Astrocyte (in vitro differentiated cells and primary cell): ENCODE results near the gene ERC1. TPM values are rescaled to one million over a fixed set of nuclear protein-coding genes. Genes with fewer than 3 reads are reported as not detected.

ENCODE experiments used
- DNase-seq: peaks from one replicate; pipeline ENCODE4 v3.0.0-alpha.2; 2010; ENCODE audit warnings: low read depth
- FAIRE-seq: peaks from 2 replicates; lab custom pipeline; 2011; peaks lifted over from hg19 to GRCh38; lab: Jason Lieb, UNC
- H2AFZ ChIP-seq: 2 replicates; pipeline ENCODE4 v1.6.0; 2012; ENCODE audit warnings: low read depth, low read length, inconsistent platforms
- H3K27ac ChIP-seq: 2 replicates; pipeline ENCODE4 v1.5.1; 2011; ENCODE audit warnings: low read depth, low read length, inconsistent platforms
- H3K27me3 ChIP-seq: 2 replicates; pipeline ENCODE4 v1.6.0; 2011; ENCODE audit warnings: low read length, inconsistent platforms; ENCODE audit not compliant: insufficient read depth
- H3K36me3 ChIP-seq: 2 replicates; pipeline ENCODE4 v1.5.1; 2011; ENCODE audit warnings: low read length, inconsistent platforms; ENCODE audit not compliant: insufficient read depth
- H3K4me1 ChIP-seq: 2 replicates; pipeline ENCODE4 v1.5.1; 2011; ENCODE audit warnings: low read length, inconsistent platforms; ENCODE audit not compliant: insufficient read depth
- H3K4me2 ChIP-seq: 2 replicates; pipeline ENCODE4 v1.6.0; 2012; ENCODE audit warnings: low read length, inconsistent platforms
- H3K4me3 ChIP-seq: 2 replicates; pipeline ENCODE4 v1.5.1; 2011; ENCODE audit warnings: low read depth, mild to moderate bottlenecking, low read length, inconsistent platforms; ENCODE audit not compliant: insufficient read depth
- H3K79me2 ChIP-seq: 2 replicates; pipeline ENCODE4 v1.6.0; 2012; ENCODE audit warnings: mild to moderate bottlenecking, low read length, inconsistent platforms; ENCODE audit not compliant: insufficient read depth
- H3K9ac ChIP-seq: 2 replicates; pipeline ENCODE4 v1.6.0; 2012; ENCODE audit warnings: mild to moderate bottlenecking, low read length, inconsistent platforms
- H3K9me3 ChIP-seq: 2 replicates; pipeline ENCODE4 v1.5.1; 2012; ENCODE audit warnings: low read depth, mild to moderate bottlenecking, low read length, inconsistent platforms; ENCODE audit not compliant: insufficient read depth
- H4K20me1 ChIP-seq: 2 replicates; pipeline ENCODE4 v1.6.0; 2012; ENCODE audit warnings: low read length, inconsistent platforms; ENCODE audit not compliant: insufficient read depth
- H3K27ac Mint-ChIP-seq: one replicate; pipeline ENCODE4 v1.8.0; 2021; ENCODE audit warnings: mild to moderate bottlenecking, mixed read lengths; ENCODE audit not compliant: unreplicated experiment
- H3K27me3 Mint-ChIP-seq: one replicate; pipeline ENCODE4 v1.8.0; 2021; ENCODE audit warnings: low read depth, mixed read lengths; ENCODE audit not compliant: unreplicated experiment
- H3K36me3 Mint-ChIP-seq: one replicate; pipeline ENCODE4 v1.8.0; 2021; ENCODE audit warnings: low read depth, mixed read lengths; ENCODE audit not compliant: unreplicated experiment
- H3K4me1 Mint-ChIP-seq: one replicate; pipeline ENCODE4 v1.8.0; 2021; ENCODE audit warnings: low read depth, mixed read lengths; ENCODE audit not compliant: unreplicated experiment
- H3K4me3 Mint-ChIP-seq: one replicate; pipeline ENCODE4 v1.8.0; 2021; ENCODE audit warnings: mild to moderate bottlenecking, moderate library complexity, mixed read lengths; ENCODE audit not compliant: unreplicated experiment
- H3K9me3 Mint-ChIP-seq: one replicate; pipeline ENCODE4 v1.8.0; 2021; ENCODE audit warnings: mild to moderate bottlenecking, mixed read lengths; ENCODE audit not compliant: unreplicated experiment
- EZH2 ChIP-seq: IDR thresholded peaks from 2 replicates; pipeline ENCODE4 v1.6.1; 2012; ENCODE audit warnings: mild to moderate bottlenecking, low read length, inconsistent platforms; ENCODE audit not compliant: insufficient read depth
- total RNA-seq: library from RNA; stranded (reverse); gene quantifications from 2 replicates; pipeline ENCODE4 v1.2.1, GENCODE V29; 2021
- TF ChIP-seq, protein P1 (sequence below): IDR thresholded peaks from 2 replicates; pipeline ENCODE4 v1.5.1; 2011; ENCODE audit warnings: low read depth, mild to moderate bottlenecking, inconsistent platforms, low read length, moderate library complexity; ENCODE audit not compliant: insufficient read depth

Gene ERC1
- total RNA-seq, 1 donor from 2014 or later = 67.1 TPM

DNA sequence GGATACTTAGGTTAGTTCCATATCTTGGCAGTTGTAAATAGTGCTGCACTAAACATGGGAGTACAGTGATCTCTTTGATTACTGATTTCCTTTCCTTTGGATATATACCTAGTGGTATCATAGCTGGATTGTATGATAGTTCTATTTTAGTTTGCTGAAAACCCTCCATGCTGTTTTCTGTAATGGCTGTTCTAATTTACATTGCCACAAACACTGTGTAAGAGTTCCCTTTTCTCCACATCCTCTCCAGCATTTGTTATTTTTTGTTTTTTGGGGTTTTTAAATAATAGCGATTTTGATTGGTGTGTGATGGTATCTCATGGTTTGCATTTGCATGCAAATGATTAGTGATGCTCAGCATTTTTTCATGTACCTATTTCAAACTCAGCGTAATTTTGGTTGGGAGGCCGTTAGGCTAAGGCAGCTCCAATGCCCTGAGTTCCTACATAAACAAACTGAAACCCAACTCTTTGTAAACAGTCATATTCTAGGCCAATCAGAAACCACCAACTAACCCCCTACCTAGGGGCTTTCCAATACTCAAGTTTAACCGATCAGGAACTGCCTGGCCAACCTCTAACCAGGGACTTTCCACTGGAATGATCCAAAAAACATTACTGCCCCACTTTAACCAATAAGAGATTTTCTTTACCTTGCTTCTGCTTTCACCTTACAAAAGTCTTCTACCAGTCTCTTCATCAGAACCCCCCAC lies 431.7 kb downstream of the ERC1 start:
- H3K27ac ChIP-seq = no peak overlapping the region
- H3K27me3 Mint-ChIP-seq = no peaks in the 10 kb centered on the region
- H3K4me3 Mint-ChIP-seq = no peak overlapping the region
- no peaks in the 10 kb centered on the region for H3K4me1 ChIP-seq
- H3K4me3 ChIP-seq = no peak overlapping the region
- H3K9ac ChIP-seq = no peak overlapping the region
- TF ChIP-seq, protein P1, sequence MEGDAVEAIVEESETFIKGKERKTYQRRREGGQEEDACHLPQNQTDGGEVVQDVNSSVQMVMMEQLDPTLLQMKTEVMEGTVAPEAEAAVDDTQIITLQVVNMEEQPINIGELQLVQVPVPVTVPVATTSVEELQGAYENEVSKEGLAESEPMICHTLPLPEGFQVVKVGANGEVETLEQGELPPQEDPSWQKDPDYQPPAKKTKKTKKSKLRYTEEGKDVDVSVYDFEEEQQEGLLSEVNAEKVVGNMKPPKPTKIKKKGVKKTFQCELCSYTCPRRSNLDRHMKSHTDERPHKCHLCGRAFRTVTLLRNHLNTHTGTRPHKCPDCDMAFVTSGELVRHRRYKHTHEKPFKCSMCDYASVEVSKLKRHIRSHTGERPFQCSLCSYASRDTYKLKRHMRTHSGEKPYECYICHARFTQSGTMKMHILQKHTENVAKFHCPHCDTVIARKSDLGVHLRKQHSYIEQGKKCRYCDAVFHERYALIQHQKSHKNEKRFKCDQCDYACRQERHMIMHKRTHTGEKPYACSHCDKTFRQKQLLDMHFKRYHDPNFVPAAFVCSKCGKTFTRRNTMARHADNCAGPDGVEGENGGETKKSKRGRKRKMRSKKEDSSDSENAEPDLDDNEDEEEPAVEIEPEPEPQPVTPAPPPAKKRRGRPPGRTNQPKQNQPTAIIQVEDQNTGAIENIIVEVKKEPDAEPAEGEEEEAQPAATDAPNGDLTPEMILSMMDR = no peak
- TF ChIP-seq EZH2 = no peak
- DNase-seq (no peak), FAIRE-seq (no peak)
- H4K20me1 ChIP-seq = no peaks in the 10 kb centered on the region
- H3K27me3 ChIP-seq = no peaks in the 10 kb centered on the region
- no peak overlapping the region for H3K27ac Mint-ChIP-seq
- peaks cover 4% of the 10 kb centered on the region for H3K9me3 ChIP-seq
- H3K79me2 ChIP-seq = no peaks in the 10 kb centered on the region
- no peak overlapping the region for H2AFZ ChIP-seq
- peaks cover 5% of the 10 kb centered on the region for H3K4me1 Mint-ChIP-seq
- H3K36me3 ChIP-seq = no peaks in the 10 kb centered on the region
- peaks cover 9% of the 10 kb centered on the region for H3K36me3 Mint-ChIP-seq
- H3K4me2 ChIP-seq = no peak overlapping the region
- peaks cover 10% of the 10 kb centered on the region for H3K9me3 Mint-ChIP-seq

DNA sequence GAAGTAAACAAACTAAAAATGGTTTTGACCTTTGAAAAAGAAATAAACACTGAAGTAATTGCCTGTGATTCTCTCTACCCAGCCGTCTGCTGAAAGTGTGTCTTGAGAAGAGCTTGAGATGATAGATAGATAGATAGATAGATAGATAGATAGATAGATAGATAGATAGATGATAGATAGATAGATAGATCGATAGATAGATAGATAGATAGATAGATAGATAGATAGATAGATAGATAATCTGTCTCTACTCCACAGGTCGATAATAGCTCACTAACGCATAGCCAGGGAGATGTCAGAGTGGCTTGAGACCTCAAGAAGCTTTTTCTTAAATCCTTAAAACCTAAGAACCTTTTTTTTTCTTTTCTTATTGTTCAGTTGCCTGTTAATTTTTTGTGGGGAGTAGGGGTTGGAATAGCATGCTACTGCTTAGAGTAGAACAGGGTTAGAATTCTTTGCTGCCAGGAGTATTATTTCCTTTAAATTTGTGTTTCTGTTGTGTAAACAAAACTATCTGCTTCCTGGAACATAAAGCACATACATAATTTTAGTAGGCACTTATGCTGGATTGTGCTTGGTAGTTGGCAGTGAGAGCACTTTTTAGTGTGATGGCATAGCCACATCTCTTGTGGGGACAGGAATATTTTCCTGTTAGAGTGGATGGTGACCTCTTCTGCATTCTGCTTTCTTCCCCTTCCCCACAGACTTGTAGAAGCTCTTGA lies 433.8 kb downstream of the ERC1 start:
- Histone ChIP-seq H4K20me1 (no peaks in the 10 kb centered on the region), H3K27ac (no peak overlapping the region), H3K9ac (no peak overlapping the region), H3K79me2 (no peaks in the 10 kb centered on the region), H2AFZ (no peak overlapping the region), H3K36me3 (no peaks in the 10 kb centered on the region), H3K9me3 (peaks cover 4% of the 10 kb centered on the region), H3K27me3 (no peaks in the 10 kb centered on the region), H3K4me2 (no peak overlapping the region), H3K4me3 (no peak overlapping the region), H3K4me1 (no peaks in the 10 kb centered on the region)
- Mint-ChIP-seq H3K27ac (no peak overlapping the region), H3K4me3 (no peak overlapping the region), H3K4me1 (peaks cover 5% of the 10 kb centered on the region), H3K9me3 (peaks cover 10% of the 10 kb centered on the region), H3K27me3 (no peaks in the 10 kb centered on the region), H3K36me3 (peaks cover 10% of the 10 kb centered on the region)
- TF ChIP-seq, protein P1 = no peak
- no peak for TF ChIP-seq EZH2
- FAIRE-seq (no peak), DNase-seq (no peak)

DNA sequence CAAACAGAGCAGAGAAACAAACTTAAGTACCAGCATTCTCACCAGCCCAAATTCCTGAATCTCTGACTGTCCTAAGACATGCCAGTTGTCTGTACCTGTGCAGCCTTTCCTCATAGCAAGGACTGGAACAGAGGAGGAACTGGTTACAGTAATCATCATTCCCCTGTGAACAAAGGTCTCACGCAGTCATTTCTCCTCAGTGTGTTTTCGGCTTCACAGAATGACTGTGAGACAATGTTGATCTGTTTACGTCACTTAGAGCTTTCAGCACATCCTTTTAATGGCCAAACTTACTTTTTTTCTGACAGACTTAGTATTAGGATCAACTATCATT lies 434.3 kb downstream of the ERC1 start:
- H3K9me3 ChIP-seq = peaks cover 4% of the 10 kb centered on the region
- Mint-ChIP-seq H3K36me3 (peaks cover 10% of the 10 kb centered on the region), H3K27ac (no peak overlapping the region), H3K9me3 (peaks cover 10% of the 10 kb centered on the region), H3K4me3 (no peak overlapping the region), H3K27me3 (no peaks in the 10 kb centered on the region), H3K4me1 (peaks cover 5% of the 10 kb centered on the region)
- H3K36me3 ChIP-seq = no peaks in the 10 kb centered on the region
- H3K9ac ChIP-seq = no peak overlapping the region
- no peak for FAIRE-seq
- H2AFZ ChIP-seq = no peak overlapping the region
- H3K27me3 ChIP-seq = no peaks in the 10 kb centered on the region
- TF ChIP-seq EZH2 = no peak
- TF ChIP-seq, protein P1 = no peak
- H4K20me1 ChIP-seq = no peaks in the 10 kb centered on the region
- DNase-seq = no peak
- H3K4me3 ChIP-seq = no peak overlapping the region
- H3K79me2 ChIP-seq = no peaks in the 10 kb centered on the region
- no peak overlapping the region for H3K27ac ChIP-seq
- H3K4me1 ChIP-seq = no peaks in the 10 kb centered on the region
- H3K4me2 ChIP-seq = no peak overlapping the region
